Measurements from ENCODE around the gene ELAC1.
"Not testable (repeated sequence)": the region's sequence is repeated elsewhere in the genome, so short reads cannot be mapped to it uniquely, and the experiment has no call there.

ELAC1 gene

GRCh38 chr18:50967714-50968661 lies at the start of gene ELAC1:
Gene ELAC1, plus strand, starts transcription at chr18:50968040. Its CDS starts 6,365 bp downstream, at chr18:50974405.
- DNase-seq (ENCODE audit: low spot score) (peak; percentile 50), FAIRE-seq (no peak)

DNA sequence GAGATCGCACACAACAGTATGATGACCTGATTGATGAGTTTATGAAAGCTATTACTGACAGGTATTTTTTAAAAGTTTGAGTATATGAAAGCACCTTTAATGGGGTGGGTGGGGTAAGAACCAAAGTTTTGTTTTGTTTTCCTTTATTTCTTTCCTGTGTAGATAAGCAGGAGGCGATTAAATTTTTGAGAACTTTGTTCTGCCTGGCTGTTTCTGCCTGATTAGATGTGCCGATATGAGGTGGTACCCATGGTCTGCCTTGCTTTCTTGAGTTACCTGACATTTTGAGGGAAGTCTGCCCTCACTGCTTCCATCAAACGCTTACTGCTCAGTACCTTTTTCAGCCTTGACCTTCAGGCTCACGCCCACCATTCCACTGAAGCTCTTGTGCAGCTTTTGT lies 49.7 kb upstream of the ELAC1 start:
- DNase-seq (ENCODE audit: low spot score): no peak
- FAIRE-seq: no peak

DNA sequence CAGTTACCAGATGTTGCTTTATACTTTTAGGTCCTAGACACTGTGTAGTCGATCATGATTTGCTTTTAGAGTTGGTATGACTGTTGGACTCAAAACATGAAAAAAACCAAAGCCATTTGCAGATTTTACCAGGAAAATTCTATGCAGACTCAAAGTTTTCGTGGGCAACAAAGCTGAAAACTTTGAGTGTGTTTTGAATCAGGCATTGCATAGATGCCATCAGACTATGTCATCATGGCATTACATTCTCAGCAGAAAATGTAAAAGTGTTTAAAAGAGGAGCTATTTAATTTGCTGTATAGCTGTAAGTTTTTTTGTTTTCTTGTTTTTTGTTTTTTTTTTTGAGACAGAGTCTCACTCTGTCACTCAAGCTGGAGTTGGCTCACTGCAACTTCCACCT lies 43.5 kb upstream of the ELAC1 start:
- FAIRE-seq (no peak), DNase-seq (ENCODE audit: low spot score) (no peak)

GRCh38 chr18:50926521-50926920 lies 41.3 kb upstream of the ELAC1 start:
- DNase-seq (ENCODE audit: low spot score) (no peak), FAIRE-seq (no peak)

DNA sequence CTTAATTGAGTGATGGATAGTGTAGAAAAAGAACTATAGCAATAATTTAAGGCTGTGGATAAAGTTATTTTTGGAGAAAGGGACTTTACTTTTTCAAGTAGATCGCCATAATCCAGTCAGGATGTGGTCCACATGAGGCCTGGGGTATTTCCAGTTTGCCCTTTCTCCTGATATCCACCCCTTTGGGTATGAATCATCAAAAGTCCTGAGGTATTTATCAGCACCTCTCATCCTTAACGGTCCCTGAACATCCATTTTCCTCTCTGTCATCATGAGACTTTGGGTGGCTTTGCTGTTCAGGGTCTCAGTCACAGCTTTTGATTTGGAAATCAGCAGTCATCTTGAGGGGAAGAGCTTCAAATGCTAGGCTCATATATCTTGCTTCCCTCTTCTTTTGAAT lies 39.3 kb upstream of the ELAC1 start:
- peak; percentile 79 for DNase-seq (ENCODE audit: low spot score)
- FAIRE-seq: peak; percentile 67

DNA sequence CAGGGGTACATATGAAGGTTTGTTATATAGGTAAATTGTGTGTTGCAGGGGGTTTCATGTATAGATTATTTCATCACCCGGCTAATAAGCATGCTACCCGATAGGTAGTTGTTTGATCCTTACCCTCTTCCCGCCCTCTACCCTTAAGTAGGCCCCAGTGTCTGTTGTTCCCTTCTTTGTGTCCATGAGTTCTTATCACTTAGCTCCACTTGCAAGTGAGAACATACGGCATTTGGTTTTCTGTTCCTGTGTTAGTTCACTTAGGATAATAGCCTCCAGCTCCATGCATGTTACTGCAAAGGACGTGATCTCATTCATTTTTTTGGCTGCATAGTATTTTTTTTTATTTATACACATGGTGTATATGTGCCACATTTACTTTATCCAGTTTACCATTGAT lies 34.2 kb upstream of the ELAC1 start:
- no peak for DNase-seq (ENCODE audit: low spot score)
- no peak for FAIRE-seq

DNA sequence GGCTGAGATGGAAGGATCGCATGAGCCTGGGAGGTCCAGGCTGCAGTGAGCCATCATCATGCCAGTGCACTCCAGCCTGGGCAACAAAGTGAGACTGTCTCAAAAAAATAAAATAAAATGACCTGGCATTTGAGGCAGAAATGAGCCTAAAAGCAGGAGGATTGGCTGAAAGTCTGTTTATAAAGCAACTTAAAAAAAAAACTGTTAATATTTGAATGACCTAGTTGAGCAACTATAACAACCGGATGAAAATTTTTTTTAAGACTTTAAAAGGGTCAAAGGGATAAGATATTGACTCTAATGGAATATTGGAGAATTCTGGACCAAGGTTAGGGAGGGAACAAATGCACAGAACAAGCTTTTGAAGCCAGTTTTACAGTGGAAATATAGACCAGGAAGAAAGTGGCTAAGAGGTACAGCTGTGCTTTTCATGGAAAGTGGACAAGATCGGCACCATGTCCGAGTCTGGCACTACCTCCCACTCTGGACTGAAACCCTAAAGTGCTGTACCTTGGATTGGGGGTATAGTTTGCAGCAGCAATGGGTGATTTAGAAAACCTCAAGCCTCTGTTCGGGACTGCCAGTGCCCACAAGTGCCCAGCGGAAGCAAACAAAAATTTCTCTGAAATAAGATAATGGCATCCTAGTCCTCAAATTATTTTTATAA lies 33.2 kb upstream of the ELAC1 start:
- DNase-seq (ENCODE audit: low spot score) (no peak), FAIRE-seq (no peak)

GRCh38 chr18:50935493-50936191 lies 32.2 kb upstream of the ELAC1 start:
- FAIRE-seq (no peak), DNase-seq (ENCODE audit: low spot score) (no peak)

GRCh38 chr18:50937183-50937582 lies 30.7 kb upstream of the ELAC1 start:
- no peak for FAIRE-seq
- DNase-seq (ENCODE audit: low spot score): no peak

DNA sequence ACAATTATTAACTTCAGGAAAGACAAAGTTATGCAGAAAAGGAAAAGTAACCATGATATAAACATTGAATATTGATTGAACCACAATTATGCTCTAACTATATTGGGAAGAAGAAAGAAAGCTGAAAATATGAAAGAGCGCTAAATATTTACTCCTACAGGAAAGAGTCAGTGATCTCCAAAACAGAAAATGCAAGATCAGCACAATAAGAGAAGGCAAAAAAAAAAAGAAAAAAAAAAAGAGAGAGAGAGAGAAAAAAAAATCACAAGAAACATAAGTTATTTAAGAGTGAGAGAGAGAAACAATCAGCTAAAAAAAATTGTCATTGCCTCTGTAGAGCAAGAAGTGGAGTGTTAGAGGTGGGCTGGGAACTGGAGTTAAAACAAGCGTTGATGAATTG lies 28.9 kb upstream of the ELAC1 start:
- DNase-seq (ENCODE audit: low spot score) (no peak), FAIRE-seq (no peak)

DNA sequence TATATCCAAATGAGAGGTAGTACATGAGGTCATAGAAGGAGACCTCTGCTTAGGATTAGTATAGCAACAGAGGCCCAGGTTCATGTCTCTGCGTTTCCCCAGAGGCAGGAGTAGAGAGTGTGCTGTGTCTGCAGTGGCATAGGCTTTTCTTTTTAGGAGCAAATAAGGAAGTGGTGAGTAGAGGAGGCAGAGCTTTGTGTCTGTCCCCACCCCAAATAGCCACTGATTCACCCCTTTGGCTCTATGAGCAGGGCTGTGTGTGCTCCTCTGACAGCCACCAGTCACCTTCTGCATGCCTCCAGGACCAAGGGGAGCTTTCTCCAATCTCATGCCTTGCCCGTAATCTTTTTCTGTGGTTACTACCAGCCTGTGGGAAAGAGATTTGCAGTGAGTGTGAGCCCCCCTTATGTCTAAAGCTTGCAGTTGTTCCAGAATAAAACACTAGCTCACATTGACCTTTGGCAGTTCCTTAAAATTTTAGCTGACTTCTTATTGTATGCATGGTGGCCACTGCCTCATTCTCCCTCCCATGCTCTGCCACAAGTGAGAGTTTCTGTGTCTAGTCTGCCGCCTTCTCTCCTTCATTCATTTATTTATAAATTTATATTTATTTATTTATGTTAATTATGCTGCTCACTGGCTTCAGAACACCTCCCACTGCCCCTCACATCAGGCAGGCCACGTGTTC lies 23.5 kb upstream of the ELAC1 start:
- no peak for FAIRE-seq
- DNase-seq (ENCODE audit: low spot score): no peak

- not testable (repeated sequence) for DNase-seq (ENCODE audit: low spot score); FAIRE-seq
Observed at GRCh38 chr18:50945918-50946317, 21.9 kb upstream of the ELAC1 start.

DNA sequence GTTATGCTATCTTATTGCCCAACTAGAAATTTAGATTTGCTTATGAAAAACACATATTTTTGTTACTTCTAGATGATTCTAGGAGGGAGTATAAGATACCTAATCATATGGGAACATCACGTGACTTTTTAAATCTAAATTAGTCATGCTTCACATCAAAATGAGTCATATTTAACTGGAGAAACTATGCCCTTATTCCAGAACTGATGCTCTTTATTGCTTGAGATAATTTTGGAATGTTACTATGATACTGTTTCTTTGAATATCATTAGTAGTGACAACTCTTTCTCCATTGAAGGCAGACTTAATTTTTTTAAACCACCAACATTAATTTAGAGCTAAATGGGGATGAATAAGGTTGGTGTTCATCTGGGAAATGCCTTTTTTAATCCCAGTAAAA lies 19.9 kb upstream of the ELAC1 start:
- FAIRE-seq (peak; percentile 71), DNase-seq (ENCODE audit: low spot score) (peak; percentile 29)

DNA sequence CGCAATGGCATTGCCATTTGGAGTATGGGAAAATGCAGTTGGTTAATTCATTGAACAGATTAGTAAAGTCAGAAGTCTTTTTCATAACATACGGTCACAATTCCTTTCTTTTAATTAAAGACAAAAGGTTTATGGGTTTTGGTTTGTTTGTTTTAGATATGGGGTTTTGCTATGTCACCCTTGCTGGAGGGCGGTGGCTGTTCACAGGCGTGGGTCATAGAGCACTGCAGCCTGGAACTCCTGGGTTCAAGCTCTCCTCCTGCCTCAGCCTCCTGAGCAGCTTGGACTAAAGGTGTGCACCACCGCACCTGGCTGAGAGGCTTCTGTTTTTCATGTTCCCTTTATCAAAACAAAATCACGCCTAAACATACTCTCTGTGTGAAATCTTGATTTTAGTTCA lies 18.7 kb upstream of the ELAC1 start:
- no peak for FAIRE-seq
- DNase-seq (ENCODE audit: low spot score): no peak

GRCh38 chr18:50950626-50951025 lies 17.2 kb upstream of the ELAC1 start:
- no peak for FAIRE-seq
- DNase-seq (ENCODE audit: low spot score): no peak

GRCh38 chr18:50953822-50954221 lies 14.0 kb upstream of the ELAC1 start:
- FAIRE-seq (no peak), DNase-seq (ENCODE audit: low spot score) (no peak)

GRCh38 chr18:50955253-50955652 lies 12.6 kb upstream of the ELAC1 start:
- FAIRE-seq: no peak

GRCh38 chr18:50956116-50956515 lies 11.7 kb upstream of the ELAC1 start:
- DNase-seq (ENCODE audit: low spot score) (no peak), FAIRE-seq (no peak)

More at GRCh38 chr18:50955253-50955652, 12.6 kb upstream of the ELAC1 start:
- no peak for DNase-seq (ENCODE audit: low spot score)

DNA sequence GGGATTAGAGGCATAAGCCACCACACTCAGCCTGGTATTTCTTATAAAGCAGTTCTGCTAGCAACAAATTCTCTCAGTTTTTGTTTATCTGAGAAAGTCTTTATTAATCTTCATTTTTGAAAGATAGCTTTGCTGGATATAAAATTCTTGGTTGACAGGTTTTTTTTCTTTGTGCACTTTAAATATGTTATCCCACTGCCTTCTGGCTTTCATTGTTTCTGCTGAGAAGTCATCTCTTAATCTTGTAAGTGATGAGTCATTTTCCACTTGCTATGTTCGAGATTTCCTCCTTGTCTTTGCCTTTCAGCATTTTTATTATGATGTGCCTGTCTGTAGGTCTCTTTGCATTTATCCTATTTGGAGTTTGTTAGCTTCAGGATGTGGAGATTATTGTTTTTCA lies 5.9 kb upstream of the ELAC1 start:
- DNase-seq (ENCODE audit: low spot score) (no peak), FAIRE-seq (no peak)

GRCh38 chr18:50969448-50969847 lies 1.6 kb downstream of the ELAC1 start:
- DNase-seq (ENCODE audit: low spot score) (no peak), FAIRE-seq (no peak)

DNA sequence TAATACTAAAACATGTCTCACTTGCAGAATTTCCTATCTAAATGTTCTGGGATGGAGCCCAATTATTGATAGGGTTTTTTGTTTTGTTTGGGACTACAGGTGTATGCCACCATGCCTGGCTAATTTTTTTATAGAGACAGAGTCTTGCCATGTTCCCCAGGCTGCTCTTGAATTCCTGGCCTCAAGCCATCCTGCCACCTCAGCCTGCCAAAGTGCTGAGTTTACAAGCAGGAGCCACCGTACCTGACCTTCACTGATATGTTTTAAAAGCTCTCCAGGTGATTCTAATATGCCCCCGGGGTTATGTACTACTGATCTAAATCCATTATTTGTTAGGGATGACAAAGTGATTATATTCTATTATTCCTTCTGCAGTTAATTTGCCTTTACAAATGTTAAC lies 2.2 kb downstream of the ELAC1 start:
- DNase-seq (ENCODE audit: low spot score) (no peak), FAIRE-seq (no peak)
